Measurements from ENCODE around the gene GRM4.

GRM4 gene

GRCh38 chr6:33992191-33992590, 153.7 kb downstream of the GRM4 start:
- Mint-ChIP-seq H3K27ac (peak overlapping the region in 1 of 3 experiments; percentile 53), H3K27me3 (ENCODE audit: low read depth) (peaks cover 6% of the 10 kb centered on the region), H3K9me3 (peaks cover 7% of the 10 kb centered on the region), H3K4me1 (peaks cover 63% of the 10 kb centered on the region), H3K4me3 (no peak overlapping the region), H3K36me3 (ENCODE audit: low read depth) (no peaks in the 10 kb centered on the region)
- TF ChIP-seq, protein P1, sequence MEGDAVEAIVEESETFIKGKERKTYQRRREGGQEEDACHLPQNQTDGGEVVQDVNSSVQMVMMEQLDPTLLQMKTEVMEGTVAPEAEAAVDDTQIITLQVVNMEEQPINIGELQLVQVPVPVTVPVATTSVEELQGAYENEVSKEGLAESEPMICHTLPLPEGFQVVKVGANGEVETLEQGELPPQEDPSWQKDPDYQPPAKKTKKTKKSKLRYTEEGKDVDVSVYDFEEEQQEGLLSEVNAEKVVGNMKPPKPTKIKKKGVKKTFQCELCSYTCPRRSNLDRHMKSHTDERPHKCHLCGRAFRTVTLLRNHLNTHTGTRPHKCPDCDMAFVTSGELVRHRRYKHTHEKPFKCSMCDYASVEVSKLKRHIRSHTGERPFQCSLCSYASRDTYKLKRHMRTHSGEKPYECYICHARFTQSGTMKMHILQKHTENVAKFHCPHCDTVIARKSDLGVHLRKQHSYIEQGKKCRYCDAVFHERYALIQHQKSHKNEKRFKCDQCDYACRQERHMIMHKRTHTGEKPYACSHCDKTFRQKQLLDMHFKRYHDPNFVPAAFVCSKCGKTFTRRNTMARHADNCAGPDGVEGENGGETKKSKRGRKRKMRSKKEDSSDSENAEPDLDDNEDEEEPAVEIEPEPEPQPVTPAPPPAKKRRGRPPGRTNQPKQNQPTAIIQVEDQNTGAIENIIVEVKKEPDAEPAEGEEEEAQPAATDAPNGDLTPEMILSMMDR (IDR thresholded peaks at IDR 0.05; ENCODE audit: unreplicated experiment in 3 of 3): no peak

DNA sequence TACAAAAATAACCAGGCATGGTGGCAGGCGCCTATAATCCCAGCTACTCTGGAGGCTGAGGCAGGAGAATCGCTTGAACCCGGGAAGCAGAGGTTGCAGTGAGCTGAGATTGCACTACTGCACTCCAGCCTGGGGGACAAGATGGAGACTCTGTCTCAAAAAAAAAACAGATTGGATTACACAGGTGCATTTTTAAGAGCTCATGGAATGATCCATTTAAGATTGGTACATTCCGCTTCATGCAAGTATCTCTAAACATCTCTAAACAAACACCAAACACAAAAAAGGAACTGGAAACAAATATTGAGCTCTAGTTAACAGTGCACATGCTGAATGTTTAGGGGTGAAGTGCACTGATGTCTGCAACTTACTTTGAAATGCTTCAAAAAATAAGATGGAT, 154.3 kb downstream of the GRM4 start:
- Mint-ChIP-seq H3K4me3 (no peak overlapping the region), H3K36me3 (ENCODE audit: low read depth) (no peaks in the 10 kb centered on the region), H3K27ac (no peak overlapping the region), H3K27me3 (ENCODE audit: low read depth) (peaks cover 6% of the 10 kb centered on the region), H3K4me1 (peaks cover 64% of the 10 kb centered on the region), H3K9me3 (peaks cover 2% of the 10 kb centered on the region)
- TF ChIP-seq, protein P1 (IDR thresholded peaks at IDR 0.05; ENCODE audit: unreplicated experiment in 3 of 3): no peak

- Mint-ChIP-seq H3K36me3 (ENCODE audit: low read depth) (no peaks in the 10 kb centered on the region), H3K27ac (peak overlapping the region; percentile 54 to 72 (median 59)), H3K27me3 (ENCODE audit: low read depth) (peaks cover 6% of the 10 kb centered on the region), H3K9me3 (peaks cover 2% of the 10 kb centered on the region), H3K4me3 (peak overlapping the region in 1 of 3 experiments; percentile 16), H3K4me1 (peaks cover 63% of the 10 kb centered on the region)
- TF ChIP-seq, protein P1 (IDR thresholded peaks at IDR 0.05; ENCODE audit: unreplicated experiment in 3 of 3): no peak
Measured at GRCh38 chr6:33990061-33990541, 155.8 kb downstream of the GRM4 start.

DNA sequence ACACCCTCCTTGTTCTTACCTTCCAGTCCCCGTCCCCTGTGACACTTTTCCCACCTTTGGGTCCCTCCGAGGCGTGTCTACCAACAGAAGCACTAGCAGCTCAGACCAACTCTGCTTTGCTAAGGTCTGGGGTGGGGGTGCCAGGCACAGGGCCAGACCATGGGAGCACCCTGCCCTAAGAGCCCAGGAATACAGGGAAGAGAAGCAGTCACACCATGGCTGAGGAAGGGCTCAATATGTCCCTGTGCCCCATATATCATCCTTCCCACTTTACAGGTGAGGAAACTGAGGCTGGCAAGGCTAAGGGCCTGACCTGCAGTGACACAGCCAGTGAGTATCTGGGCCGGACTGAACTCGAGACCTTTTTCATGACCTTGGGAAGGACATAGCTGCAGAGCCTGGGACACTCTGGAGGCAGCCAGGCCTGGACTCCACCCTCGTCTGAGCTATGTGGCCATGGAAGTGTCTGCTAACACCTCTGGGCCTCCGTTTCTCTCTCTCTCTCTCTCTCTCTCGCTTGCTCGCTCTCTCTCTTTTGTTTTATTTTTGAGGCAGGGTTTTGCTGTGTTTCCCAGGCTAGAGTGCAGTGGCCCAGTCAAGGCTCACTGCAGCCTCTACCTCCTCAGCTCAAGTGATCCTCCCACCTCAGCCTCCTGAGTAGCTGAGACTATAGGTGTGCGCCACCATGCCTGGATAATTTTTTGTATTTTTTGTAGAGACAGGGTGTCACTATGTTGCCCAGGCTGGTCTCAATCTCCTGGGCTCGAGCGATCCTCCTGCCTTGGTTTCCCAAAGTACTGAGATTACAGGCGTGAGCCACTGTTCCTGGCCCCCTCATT, 156.7 kb downstream of the GRM4 start:
- no peaks in the 10 kb centered on the region for H3K36me3 Mint-ChIP-seq (ENCODE audit: low read depth)
- H3K9me3 Mint-ChIP-seq: peaks cover 2% of the 10 kb centered on the region
- TF ChIP-seq, protein P1 (IDR thresholded peaks at IDR 0.05; ENCODE audit: unreplicated experiment in 3 of 3): no peak
- peaks cover 63% of the 10 kb centered on the region for H3K4me1 Mint-ChIP-seq
- H3K27ac Mint-ChIP-seq: peak overlapping the region; percentile 54 to 93 (median 87)
- H3K4me3 Mint-ChIP-seq: no peak overlapping the region
- H3K27me3 Mint-ChIP-seq (ENCODE audit: low read depth): peaks cover 9% of the 10 kb centered on the region

GRCh38 chr6:33988121-33989015, 157.5 kb downstream of the GRM4 start:
- peaks cover 8% of the 10 kb centered on the region for H3K27me3 Mint-ChIP-seq (ENCODE audit: low read depth)
- peak overlapping the region; percentile 75 to 93 (median 87) for H3K27ac Mint-ChIP-seq
- H3K36me3 Mint-ChIP-seq (ENCODE audit: low read depth): no peaks in the 10 kb centered on the region
- H3K9me3 Mint-ChIP-seq: peaks cover 2% of the 10 kb centered on the region
- H3K4me1 Mint-ChIP-seq: peaks cover 65% of the 10 kb centered on the region
- H3K4me3 Mint-ChIP-seq: peak overlapping the region in 1 of 3 experiments; percentile 38
- TF ChIP-seq, protein P1 (IDR thresholded peaks at IDR 0.05; ENCODE audit: unreplicated experiment in 3 of 3): no peak

Measured in nephron (organoid).